Mammary epithelial cell (primary cell): ENCODE results near the gene OCIAD1.

Experiments
- EZH2 ChIP-seq: IDR thresholded peaks from 2 replicates; pipeline ENCODE4 v1.6.1; 2012; ENCODE audit warnings: low read length, inconsistent platforms, borderline replicate concordance
- TF ChIP-seq, protein P1 (sequence below), 2 donors: IDR thresholded peaks in 1 of 2; conservative IDR thresholded peaks in 1 of 2; 2 replicates each; pipeline ENCODE4 v1.5.1; 2011 to 2012; ENCODE audit warnings: inconsistent platforms in 2 of 2, low read length in 2 of 2, mild to moderate bottlenecking in 2 of 2, control low read depth in 1 of 2, low read depth in 1 of 2; ENCODE audit not compliant: insufficient read depth in 1 of 2; ENCODE audit errors: extremely low read depth in 1 of 2

DNA sequence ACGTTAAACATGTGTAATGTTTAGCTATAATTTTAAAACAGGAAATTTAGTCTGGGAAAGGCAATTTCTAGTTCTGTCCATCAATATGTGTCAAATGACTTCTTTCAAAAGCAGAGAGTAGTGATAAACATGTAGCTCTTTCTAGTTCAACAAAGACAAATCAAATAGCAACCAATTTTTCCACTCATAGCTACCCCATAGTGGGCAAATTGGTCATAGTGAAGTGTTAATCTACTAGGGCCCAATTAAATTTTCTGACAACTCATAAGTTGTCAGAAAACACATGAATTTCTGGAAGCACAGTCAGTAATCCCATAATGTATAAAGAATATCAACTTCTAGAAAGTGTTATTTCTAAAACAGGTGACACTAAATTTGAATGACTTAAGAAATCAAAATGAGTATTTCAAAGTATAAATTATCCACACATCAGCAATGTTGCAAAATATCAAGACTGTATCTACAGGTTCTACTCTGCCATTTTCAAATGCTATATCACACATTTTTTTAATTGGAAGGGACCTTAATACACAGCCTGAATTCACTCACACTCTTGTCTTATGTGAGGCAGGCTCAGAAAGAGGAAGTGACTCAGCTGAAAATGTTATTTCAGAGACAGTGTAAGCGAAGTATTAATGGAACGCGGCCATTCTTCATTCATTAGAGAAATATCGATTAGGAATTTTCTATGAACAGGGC, 68.0 kb downstream of the OCIAD1 start:
- no peak for TF ChIP-seq EZH2
- TF ChIP-seq, protein P1, sequence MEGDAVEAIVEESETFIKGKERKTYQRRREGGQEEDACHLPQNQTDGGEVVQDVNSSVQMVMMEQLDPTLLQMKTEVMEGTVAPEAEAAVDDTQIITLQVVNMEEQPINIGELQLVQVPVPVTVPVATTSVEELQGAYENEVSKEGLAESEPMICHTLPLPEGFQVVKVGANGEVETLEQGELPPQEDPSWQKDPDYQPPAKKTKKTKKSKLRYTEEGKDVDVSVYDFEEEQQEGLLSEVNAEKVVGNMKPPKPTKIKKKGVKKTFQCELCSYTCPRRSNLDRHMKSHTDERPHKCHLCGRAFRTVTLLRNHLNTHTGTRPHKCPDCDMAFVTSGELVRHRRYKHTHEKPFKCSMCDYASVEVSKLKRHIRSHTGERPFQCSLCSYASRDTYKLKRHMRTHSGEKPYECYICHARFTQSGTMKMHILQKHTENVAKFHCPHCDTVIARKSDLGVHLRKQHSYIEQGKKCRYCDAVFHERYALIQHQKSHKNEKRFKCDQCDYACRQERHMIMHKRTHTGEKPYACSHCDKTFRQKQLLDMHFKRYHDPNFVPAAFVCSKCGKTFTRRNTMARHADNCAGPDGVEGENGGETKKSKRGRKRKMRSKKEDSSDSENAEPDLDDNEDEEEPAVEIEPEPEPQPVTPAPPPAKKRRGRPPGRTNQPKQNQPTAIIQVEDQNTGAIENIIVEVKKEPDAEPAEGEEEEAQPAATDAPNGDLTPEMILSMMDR (conservative IDR thresholded peaks at IDR 0.05 in 1 of 2, IDR thresholded peaks at IDR 0.05 in 1 of 2; ENCODE audit: extremely low read depth in 1 of 2, insufficient read depth in 1 of 2, low read depth in 1 of 2, low read length in 2 of 2): no peak
